Trophoblast cell (in vitro differentiated cells and primary cell): ENCODE measurements around the gene ZNF180. TPM values are rescaled to one million over a fixed set of nuclear protein-coding genes. Genes with fewer than 3 reads are reported as not detected.

Experiments used
- DNase-seq, 2 donors: peaks; one replicate each; pipeline ENCODE4 v3.0.0-alpha.2; 2016
- H2AFZ ChIP-seq: 2 replicates; pipeline ENCODE4 v1.6.1; 2013; ENCODE audit warnings: low read length, moderate library complexity, mild to moderate bottlenecking; ENCODE audit not compliant: insufficient read depth, poor library complexity
- H2AK5ac ChIP-seq: 2 replicates; pipeline ENCODE4 v1.6.1; 2013; ENCODE audit warnings: mild to moderate bottlenecking, low read length
- H2BK120ac ChIP-seq: 2 replicates; pipeline ENCODE4 v1.6.1; 2013; ENCODE audit warnings: low read length, mild to moderate bottlenecking, moderate library complexity; ENCODE audit not compliant: insufficient read depth, poor library complexity
- H2BK12ac ChIP-seq: 2 replicates; pipeline ENCODE4 v1.6.1; 2013; ENCODE audit warnings: mild to moderate bottlenecking, low read length, moderate library complexity
- H2BK5ac ChIP-seq: 2 replicates; pipeline ENCODE4 v1.6.1; 2013; ENCODE audit warnings: low read length, low read depth, moderate library complexity, mild to moderate bottlenecking; ENCODE audit not compliant: poor library complexity
- H3K14ac ChIP-seq: 2 replicates; pipeline ENCODE4 v1.6.1; 2013; ENCODE audit warnings: mild to moderate bottlenecking, low read length
- H3K18ac ChIP-seq: 2 replicates; pipeline ENCODE4 v1.6.1; 2013; ENCODE audit warnings: mild to moderate bottlenecking, low read length
- H3K23ac ChIP-seq: 2 replicates; pipeline ENCODE4 v1.6.1; 2013; ENCODE audit warnings: low read length
- H3K27ac ChIP-seq: 2 replicates; pipeline ENCODE4 v1.5.1; 2013; ENCODE audit warnings: low read depth, mild to moderate bottlenecking, inconsistent platforms, low read length, moderate library complexity
- H3K27me3 ChIP-seq: 2 replicates; pipeline ENCODE4 v1.6.1; 2013; ENCODE audit warnings: inconsistent platforms, mild to moderate bottlenecking, low read length, moderate library complexity; ENCODE audit not compliant: insufficient read depth
- H3K36me3 ChIP-seq, 2 experiments: 1 replicate in 1 of 2; 2 replicates in 1 of 2; pipeline ENCODE4 v1.6.1; 2013; ENCODE audit warnings: low read length in 2 of 2, mild to moderate bottlenecking in 2 of 2, moderate library complexity in 1 of 2; ENCODE audit not compliant: insufficient read depth in 2 of 2, control insufficient read depth in 1 of 2
- H3K4ac ChIP-seq: 2 replicates; pipeline ENCODE4 v1.6.1; 2013; ENCODE audit warnings: low read depth, mild to moderate bottlenecking, low read length, moderate library complexity
- H3K4me1 ChIP-seq, 2 experiments: 1 replicate in 1 of 2; 2 replicates in 1 of 2; pipeline ENCODE4 v1.6.1; 2013; ENCODE audit warnings: low read length in 2 of 2, mild to moderate bottlenecking in 2 of 2, moderate library complexity in 1 of 2; ENCODE audit not compliant: insufficient read depth in 2 of 2, control insufficient read depth in 1 of 2
- H3K4me2 ChIP-seq: 2 replicates; pipeline ENCODE4 v1.6.1; 2013; ENCODE audit warnings: inconsistent platforms, mild to moderate bottlenecking, low read length, moderate library complexity
- H3K4me3 ChIP-seq: 2 replicates; pipeline ENCODE4 v1.5.1; 2013; ENCODE audit warnings: mild to moderate bottlenecking, low read depth, low read length, inconsistent platforms
- H3K79me1 ChIP-seq: one replicate; pipeline ENCODE4 v1.6.1; 2013; ENCODE audit warnings: low read length
- H3K79me2 ChIP-seq: 2 replicates; pipeline ENCODE4 v1.6.1; 2013; ENCODE audit warnings: low read length, mild to moderate bottlenecking; ENCODE audit not compliant: control insufficient read depth, insufficient read depth, poor library complexity
- H3K9ac ChIP-seq: 2 replicates; pipeline ENCODE4 v1.6.1; 2013; ENCODE audit warnings: mild to moderate bottlenecking, low read length
- H3K9me3 ChIP-seq: 2 replicates; pipeline ENCODE4 v1.6.1; 2013; ENCODE audit warnings: low read depth, mild to moderate bottlenecking, control low read depth, inconsistent platforms, low read length; ENCODE audit not compliant: insufficient read depth
- H4K12ac ChIP-seq: 2 replicates; pipeline ENCODE4 v1.6.1; 2013; ENCODE audit warnings: low read depth, mild to moderate bottlenecking, low read length, moderate library complexity
- H4K8ac ChIP-seq: 2 replicates; pipeline ENCODE4 v1.6.1; 2013; ENCODE audit warnings: low read depth, mild to moderate bottlenecking, low read length, moderate library complexity
- H4K91ac ChIP-seq: one replicate; pipeline ENCODE4 v1.6.1; 2013; ENCODE audit warnings: low read depth, mild to moderate bottlenecking, low read length, moderate library complexity
- WGBS: extraction: QIAGEN DNeasy Blood & Tissue Kit; methylation state at CpG from one replicate; pipeline ENCODE4 v1.1.7; 2013; ENCODE audit warnings: missing lambda C conversion rate; ENCODE audit not compliant: insufficient read length, insufficient coverage; ENCODE audit errors: extremely low coverage; 5-methylcytosine and 5-hydroxymethylcytosine counted together
- polyA plus RNA-seq: library from polyadenylated mRNA; stranded (reverse); fragments of 200-250 nt; gene quantifications from 2 replicates; pipeline ENCODE4 v1.2.3, GENCODE V29; 2013

The ZNF180 gene
- polyA plus RNA-seq, result 3.4 TPM in 2 replicates

DNA sequence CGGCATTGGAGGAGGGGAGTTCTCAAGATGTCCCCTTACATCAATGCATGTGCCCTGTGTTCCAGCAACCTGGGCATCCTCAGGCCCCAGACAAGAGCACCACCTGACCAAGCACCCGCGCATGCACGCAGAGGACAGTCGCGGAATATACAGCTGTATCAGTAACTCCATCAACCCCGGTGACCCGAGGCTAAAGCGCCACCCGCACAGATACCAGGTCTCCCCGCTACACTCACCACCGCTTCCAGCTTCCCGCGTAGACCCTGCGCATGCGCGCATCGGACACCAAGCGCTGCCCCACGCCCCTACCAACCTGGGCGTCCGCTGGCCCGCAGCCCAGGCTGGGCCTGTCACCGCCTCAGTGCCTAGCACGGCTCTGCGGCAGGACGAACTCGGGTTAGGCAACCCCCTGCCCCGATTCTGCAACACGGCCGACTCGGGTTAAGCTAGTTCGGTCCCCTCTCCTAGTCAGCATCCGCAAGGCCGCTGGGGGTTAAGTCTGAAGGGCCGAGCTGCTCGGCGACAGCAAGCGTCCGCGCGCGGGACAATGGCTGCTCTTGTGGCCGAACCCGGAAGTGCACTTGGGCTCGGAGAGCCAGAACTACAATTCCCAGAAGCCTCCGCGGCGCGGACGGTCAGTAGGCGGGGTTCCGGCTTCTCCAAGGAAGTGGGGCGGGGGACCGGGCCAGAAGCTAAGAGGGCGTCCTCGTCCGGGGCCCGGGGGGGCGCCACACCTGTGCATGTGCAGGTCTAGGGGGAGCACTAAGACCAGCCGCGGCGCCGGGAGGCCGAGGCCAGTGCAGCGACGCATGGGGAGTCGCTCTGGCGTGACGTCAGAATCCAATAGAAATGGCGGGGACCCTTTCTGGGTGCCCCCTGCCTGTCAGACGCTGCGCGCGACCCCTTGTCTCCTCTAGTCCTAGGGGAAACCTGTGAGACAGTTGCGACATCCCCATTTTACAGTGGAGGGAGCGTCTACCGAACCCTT, at the start of gene ZNF180:
Gene ZNF180, minus strand, starts transcription at position 561 of the 988 bp plus-strand sequence. CDS start 3,188 bp downstream, outside the sequence.
- no CpG with 5 or more reads among the region's 78 CpGs for WGBS
- H2AFZ ChIP-seq, result peak within 1 kb of the TSS; percentile 97
- H3K27me3 ChIP-seq, result no peaks in the 10 kb centered on the region
- DNase-seq, result peak; percentile 95 to 98
- H4K8ac ChIP-seq, result peak within 1 kb of the TSS; percentile 99
- peak within 1 kb of the TSS; percentile 99 for H3K9ac ChIP-seq
- H3K4me3 ChIP-seq, result peak within 1 kb of the TSS; percentile 95
- peak within 1 kb of the TSS; percentile 85 for H3K18ac ChIP-seq
- H4K12ac ChIP-seq, result peak within 1 kb of the TSS; percentile 92
- H2BK12ac ChIP-seq, result no peak within 1 kb of the TSS
- peaks cover 13 to 16% of the 10 kb centered on the region in 2 experiments for H3K36me3 ChIP-seq
- peak within 1 kb of the TSS; percentile 91 for H4K91ac ChIP-seq
- peaks cover 9 to 11% of the 10 kb centered on the region in 2 experiments for H3K4me1 ChIP-seq
- peak within 1 kb of the TSS; percentile 53 for H2BK5ac ChIP-seq
- H3K79me2 ChIP-seq, result peaks cover 6% of the 10 kb centered on the region
- H3K4me2 ChIP-seq, result peak within 1 kb of the TSS; percentile 86
- peak within 1 kb of the TSS; percentile 53 for H3K27ac ChIP-seq
- peaks cover 9% of the 10 kb centered on the region for H3K9me3 ChIP-seq
- peak within 1 kb of the TSS; percentile 19 for H2AK5ac ChIP-seq
- peak within 1 kb of the TSS; percentile 67 for H2BK120ac ChIP-seq
- no peak within 1 kb of the TSS for H3K23ac ChIP-seq
- peak within 1 kb of the TSS; percentile 86 for H3K14ac ChIP-seq
- peak within 1 kb of the TSS; percentile 65 for H3K4ac ChIP-seq
- peaks cover 5% of the 10 kb centered on the region for H3K79me1 ChIP-seq

DNA sequence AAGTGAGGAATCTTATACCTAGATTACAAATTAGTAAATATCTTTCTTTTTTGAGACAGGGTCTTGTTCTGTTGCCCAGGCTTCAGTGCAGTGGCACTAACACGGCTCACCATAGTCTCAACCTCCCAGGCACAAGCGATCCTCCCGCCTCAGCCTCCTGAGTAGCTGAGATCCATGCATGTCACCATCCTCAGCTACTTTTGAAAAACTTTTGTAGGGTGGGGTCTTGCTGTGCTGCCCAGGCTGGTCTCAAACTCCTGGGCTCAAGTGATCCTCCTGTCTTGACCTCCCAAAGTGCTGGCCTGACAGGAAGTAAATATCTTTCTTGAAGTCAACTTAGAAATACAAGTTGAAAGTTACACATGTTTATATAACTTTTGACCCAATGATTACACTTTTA, 49.2 kb upstream of the ZNF180 start:
- Histone ChIP-seq H3K14ac (no peak overlapping the region), H2BK5ac (no peak overlapping the region), H4K8ac (no peak overlapping the region), H3K27me3 (no peaks in the 10 kb centered on the region), H3K4me1 (peaks cover 0 to 6% of the 10 kb centered on the region in 2 experiments), H3K36me3 (peaks cover 0 to 2% of the 10 kb centered on the region in 2 experiments), H2BK120ac (no peak overlapping the region), H2AFZ (no peak overlapping the region), H4K12ac (no peak overlapping the region), H2BK12ac (no peak overlapping the region), H3K23ac (no peak overlapping the region), H2AK5ac (no peak overlapping the region), H3K9me3 (peaks cover 7% of the 10 kb centered on the region), H3K4ac (no peak overlapping the region), H3K4me2 (no peak overlapping the region), H3K79me2 (no peaks in the 10 kb centered on the region), H3K9ac (no peak overlapping the region), H3K79me1 (no peaks in the 10 kb centered on the region), H3K18ac (no peak overlapping the region), H3K27ac (no peak overlapping the region), H4K91ac (no peak overlapping the region), H3K4me3 (no peak overlapping the region)
- no CpG with 5 or more reads among the region's 3 CpGs for WGBS
- DNase-seq, result no peak

DNA sequence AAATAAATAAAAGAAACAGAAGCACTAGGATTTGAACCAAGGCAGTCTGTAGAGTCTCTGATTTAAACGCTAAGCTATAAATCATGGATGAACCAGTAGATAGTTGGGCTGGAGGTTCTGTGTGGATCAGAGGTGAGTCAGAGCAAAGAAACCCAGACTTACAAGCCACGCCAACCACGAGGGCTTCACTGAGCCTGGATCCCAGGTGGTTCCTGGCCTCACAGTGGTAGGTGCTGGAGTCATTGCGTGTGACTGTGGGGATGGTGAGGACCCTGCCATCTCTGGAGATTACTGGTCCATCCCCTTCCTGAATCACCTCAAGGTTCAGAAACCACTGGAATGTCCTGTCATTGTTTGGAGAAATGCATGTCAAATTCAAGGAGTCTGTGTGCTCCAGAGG, 48.4 kb upstream of the ZNF180 start:
- no peak overlapping the region for H3K23ac ChIP-seq
- H2AFZ ChIP-seq, result no peak overlapping the region
- H2BK120ac ChIP-seq, result no peak overlapping the region
- H2BK5ac ChIP-seq, result no peak overlapping the region
- H3K4me1 ChIP-seq, result peaks cover 0 to 3% of the 10 kb centered on the region in 2 experiments
- no peak for DNase-seq
- H3K27ac ChIP-seq, result no peak overlapping the region
- no peak overlapping the region for H3K4me3 ChIP-seq
- no peak overlapping the region for H2AK5ac ChIP-seq
- peaks cover 7% of the 10 kb centered on the region for H3K9me3 ChIP-seq
- H3K27me3 ChIP-seq, result no peaks in the 10 kb centered on the region
- no peaks in the 10 kb centered on the region for H3K79me2 ChIP-seq
- no peak overlapping the region for H2BK12ac ChIP-seq
- no peak overlapping the region for H3K4ac ChIP-seq
- peaks cover 0 to 2% of the 10 kb centered on the region in 2 experiments for H3K36me3 ChIP-seq
- no peaks in the 10 kb centered on the region for H3K79me1 ChIP-seq
- H3K18ac ChIP-seq, result no peak overlapping the region
- WGBS, result no CpG with 5 or more reads among the region's 4 CpGs
- no peak overlapping the region for H3K4me2 ChIP-seq
- H4K91ac ChIP-seq, result no peak overlapping the region
- no peak overlapping the region for H3K14ac ChIP-seq
- no peak overlapping the region for H4K8ac ChIP-seq
- no peak overlapping the region for H3K9ac ChIP-seq
- H4K12ac ChIP-seq, result no peak overlapping the region

DNA sequence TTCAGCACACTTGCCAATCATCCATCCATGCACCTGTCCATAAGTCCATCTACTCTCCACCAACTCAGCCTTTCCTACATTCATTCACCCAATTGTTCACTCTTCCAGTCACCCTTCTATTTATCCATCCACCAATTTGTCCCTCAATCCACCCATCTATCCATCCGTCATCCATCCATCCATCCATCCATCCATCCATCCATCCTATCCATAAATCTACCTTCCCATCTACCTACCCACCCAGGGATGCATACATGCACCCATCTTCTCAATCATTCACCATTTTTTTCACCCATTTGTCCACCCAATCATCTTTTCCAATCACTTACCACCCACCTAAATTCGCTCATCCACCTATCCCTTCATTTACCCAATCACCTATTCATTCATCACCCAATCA, 43.7 kb upstream of the ZNF180 start:
- Histone ChIP-seq H3K4ac (no peak overlapping the region), H3K14ac (no peak overlapping the region)
- 99% methylated on average over 2 of the region's 2 CpGs for WGBS

More for the DNA sequence above, 43.7 kb upstream of the ZNF180 start:
- Histone ChIP-seq H3K27me3 (no peaks in the 10 kb centered on the region), H3K18ac (no peak overlapping the region), H3K4me1 (no peaks in the 10 kb centered on the region), H2AK5ac (no peak overlapping the region), H3K79me2 (no peaks in the 10 kb centered on the region), H3K9ac (no peak overlapping the region), H4K8ac (no peak overlapping the region), H3K27ac (no peak overlapping the region), H3K4me2 (no peak overlapping the region), H2BK120ac (no peak overlapping the region), H2AFZ (no peak overlapping the region), H3K9me3 (peaks cover 14% of the 10 kb centered on the region), H2BK12ac (no peak overlapping the region), H4K12ac (no peak overlapping the region), H4K91ac (no peak overlapping the region), H3K4me3 (no peak overlapping the region), H3K23ac (no peak overlapping the region), H2BK5ac (no peak overlapping the region), H3K36me3 (peaks cover 0 to 2% of the 10 kb centered on the region in 2 experiments), H3K79me1 (no peaks in the 10 kb centered on the region)
- DNase-seq, result no peak
